HepG2 (cell line): Measurements from ENCODE around the gene SLC26A2. TPM values are rescaled to one million over a fixed set of nuclear protein-coding genes. Genes with fewer than 3 reads are reported as not detected.

Experiments
- ATAC-seq: fragments of 200-7000 bp; cut with Tn5 transposase; 3 replicates; pipeline ENCODE4 v1.9.1; 2020; ENCODE audit warnings: mild to moderate bottlenecking, moderate library complexity
- BruUV-seq: library from RNA; stranded (reverse); fragments of 400-500 nt; replicated peaks from 2 replicates; lab custom pipeline; 2021; lab: Mats Ljungman, UMichigan
- CTCF ChIA-PET: fragments of 300-600 bp; formaldehyde crosslinking; extraction: SDS; loops from one replicate; lab custom pipeline; 2021; ENCODE audit warnings: low total read pairs, inconsistent platforms, low intra/inter-chr PET ratio; lab: Yijun Ruan, JAX
- POLR2A ChIA-PET: fragments of 350-600 bp; sonication (Branson Sonifier 250); formaldehyde crosslinking; loops from one replicate; lab custom pipeline; 2020; ENCODE audit warnings: antibody characterized with exemption, inconsistent platforms; lab: Yijun Ruan, JAX
- DNase-seq: peaks from one replicate; pipeline ENCODE4 v3.0.0-alpha.2; 2015; ENCODE audit warnings: low spot score
- FAIRE-seq: peaks from 3 replicates; lab custom pipeline; 2011; peaks lifted over from hg19 to GRCh38; lab: Jason Lieb, UNC
- H2AFZ ChIP-seq: one replicate; pipeline ENCODE4 v1.6.1; 2011; ENCODE audit warnings: low read length, inconsistent platforms
- H3K27ac ChIP-seq: fragments of 300-600 bp; 3 replicates; pipeline ENCODE4 v1.8.0; 2011; ENCODE audit warnings: mixed run types, mild to moderate bottlenecking, mixed read lengths, low read length, inconsistent platforms; ENCODE audit not compliant: insufficient read depth; ENCODE audit errors: extremely low read length
- H3K27me3 ChIP-seq, 2 experiments: fragments of 200-600 bp in 1 of 2; 2 replicates in 1 of 2; 3 replicates in 1 of 2; pipeline versions ENCODE4 v1.6.0 to v1.8.0; 2011; ENCODE audit warnings: low read length in 2 of 2, mild to moderate bottlenecking in 2 of 2, moderate library complexity in 2 of 2, inconsistent platforms in 1 of 2; ENCODE audit not compliant: insufficient read depth in 2 of 2, control insufficient read depth in 1 of 2
- H3K36me3 ChIP-seq, 2 experiments: fragments of 200-600 bp in 1 of 2; replicated peaks in 1 of 2; 2 replicates in 1 of 2; 3 replicates in 1 of 2; pipeline versions ENCODE4 v1.5.1 to v1.8.0; 2011; ENCODE audit warnings: low read length in 2 of 2, inconsistent platforms in 1 of 2; ENCODE audit not compliant: insufficient read depth in 2 of 2, control insufficient read depth in 1 of 2
- H3K4me1 ChIP-seq: 2 replicates; pipeline ENCODE4 v1.5.1; 2012; ENCODE audit warnings: low read length, inconsistent platforms; ENCODE audit not compliant: insufficient read depth
- H3K4me2 ChIP-seq: 2 replicates; pipeline ENCODE4 v1.6.0; 2011; ENCODE audit warnings: low read depth, low read length, inconsistent platforms
- H3K4me3 ChIP-seq, 3 experiments: fragments of 200-600 bp in 1 of 3; sonication (generic), shearing (Covaris generic) in 1 of 3; replicated peaks in 1 of 3; 2 replicates each; pipeline ENCODE4 v1.5.1; 2011 to 2016; ENCODE audit warnings: low read length in 3 of 3, inconsistent platforms in 2 of 3, low read depth in 2 of 3, mild to moderate bottlenecking in 2 of 3, control low read depth in 1 of 3, mixed read lengths in 1 of 3; ENCODE audit not compliant: insufficient read depth in 1 of 3
- H3K79me2 ChIP-seq: one replicate; pipeline ENCODE4 v1.6.1; 2011; ENCODE audit warnings: low read length, inconsistent platforms; ENCODE audit not compliant: insufficient read depth
- H3K9ac ChIP-seq: 2 replicates; pipeline ENCODE4 v1.6.0; 2011; ENCODE audit warnings: mild to moderate bottlenecking, low read depth, low read length, inconsistent platforms; ENCODE audit not compliant: insufficient read depth
- H3K9me3 ChIP-seq: 2 replicates; pipeline ENCODE4 v1.5.1; 2012; ENCODE audit warnings: mild to moderate bottlenecking, low read length
- H4K20me1 ChIP-seq: 2 replicates; pipeline ENCODE4 v1.6.0; 2011; ENCODE audit warnings: inconsistent platforms, mild to moderate bottlenecking, low read length, moderate library complexity; ENCODE audit not compliant: insufficient read depth
- AFF4 ChIP-seq: sonication (generic); formaldehyde crosslinking; IDR thresholded peaks from 2 replicates; pipeline ENCODE4 v1.4.0; 2020; ENCODE audit warnings: missing genetic modification reagents
- CHD4 ChIP-seq: fragments of 200-600 bp; sonication (generic); IDR thresholded peaks from 2 replicates; pipeline ENCODE4 v1.7.0; 2017; ENCODE audit warnings: mild to moderate bottlenecking, low read length, borderline replicate concordance
- DBP ChIP-seq: sonication (generic); formaldehyde crosslinking; IDR thresholded peaks from 2 replicates; pipeline ENCODE4 v1.4.0; 2020; ENCODE audit warnings: missing genetic modification reagents; ENCODE audit errors: not compliant biosample characterization
- DDIT3 ChIP-seq: sonication (generic); formaldehyde crosslinking; IDR thresholded peaks from 2 replicates; pipeline ENCODE4 v1.4.0; 2020; ENCODE audit warnings: mild to moderate bottlenecking, missing genetic modification reagents
- ESRRA ChIP-seq: sonication (generic); formaldehyde crosslinking; IDR thresholded peaks from 2 replicates; pipeline ENCODE4 v1.5.1; 2020; ENCODE audit warnings: mild to moderate bottlenecking, low read depth, missing genetic modification reagents
- FOXK1 ChIP-seq: sonication (generic); formaldehyde crosslinking; IDR thresholded peaks from 2 replicates; pipeline ENCODE4 v1.4.0; 2020; ENCODE audit warnings: low read depth, missing genetic modification reagents, borderline replicate concordance
- GMEB2 ChIP-seq: IDR thresholded peaks from 2 replicates; pipeline ENCODE4 v1.6.1; 2016; ENCODE audit warnings: missing biosample characterization, missing genetic modification reagents, low read depth
- MIER3 ChIP-seq: IDR thresholded peaks from 2 replicates; pipeline ENCODE4 v1.6.1; 2016; ENCODE audit warnings: missing compliant biosample characterization, borderline replicate concordance
- NBN ChIP-seq: fragments of 450-650 bp; conservative IDR thresholded peaks from 2 replicates; pipeline ENCODE4 v1.6.1; 2017
- NFKBIZ ChIP-seq: IDR thresholded peaks from 2 replicates; pipeline ENCODE4 v1.6.1; 2018; ENCODE audit warnings: missing genetic modification reagents, missing compliant biosample characterization
- SATB2 ChIP-seq: sonication (generic); formaldehyde crosslinking; IDR thresholded peaks from 2 replicates; pipeline ENCODE4 v1.5.0; 2020; ENCODE audit warnings: missing genetic modification reagents
- TEF ChIP-seq: sonication (generic); formaldehyde crosslinking; IDR thresholded peaks from 2 replicates; pipeline ENCODE4 v1.5.0; 2020; ENCODE audit warnings: missing genetic modification reagents
- ZBTB44 ChIP-seq: sonication (generic); formaldehyde crosslinking; IDR thresholded peaks from 2 replicates; pipeline ENCODE4 v1.4.0; 2020; ENCODE audit warnings: missing genetic modification reagents
- ZNF563 ChIP-seq: sonication (generic); formaldehyde crosslinking; IDR thresholded peaks from 2 replicates; pipeline ENCODE4 v1.8.0; 2022; ENCODE audit warnings: mild to moderate bottlenecking, moderate library complexity, missing genetic modification reagents
- ZNF816 ChIP-seq: sonication (generic); formaldehyde crosslinking; IDR thresholded peaks from 2 replicates; pipeline ENCODE4 v1.8.0; 2022; ENCODE audit warnings: missing genetic modification reagents, mild to moderate bottlenecking, borderline replicate concordance
- WGBS: methylation state at CpG from one replicate; pipeline ENCODE4 v1.1.6; 2017; ENCODE audit warnings: low lambda C conversion rate; 5-methylcytosine and 5-hydroxymethylcytosine counted together
- in situ Hi-C: cut with HindIII; loops from 2 replicates; pipeline ENCODE4 v1.10.0; 2017; ENCODE audit warnings: low pct_unique_long_range_greater_than_20kb; ENCODE audit not compliant: extremely low pct_ligation_motif_present
- intact Hi-C: fragments of 100-400 bp; cut with micrococcal nuclease; formaldehyde crosslinking; loops from one replicate; pipeline ENCODE4 v1.10.0; 2022; ENCODE audit not compliant: unreplicated experiment
- polyA plus RNA-seq, 8 experiments: library from polyadenylated mRNA; depleted of rRNA in 3 of 8; stranded (reverse) in 7 of 8; unstranded in 1 of 8; fragments of >200 nt; fragmentation: Illumina TruSeq in 4 of 8; extraction: Trizol in 4 of 8; gene quantifications; 2 replicates each; pipeline versions ENCODE4 v1.2.1 to v1.2.3, GENCODE V29; 2011 to 2016; ENCODE audit warnings: low read depth in 4 of 8, missing spikeins in 1 of 8, mixed read lengths in 1 of 8; ENCODE audit not compliant: insufficient read depth in 1 of 8
- total RNA-seq, 5 experiments: library from RNA; depleted of rRNA; stranded (reverse); fragments of >200 nt; fragmentation: Illumina TruSeq; extraction: Trizol; gene quantifications; 2 replicates each; pipeline ENCODE4 v1.2.3, GENCODE V29; 2016; ENCODE audit warnings: low read depth in 1 of 5

SLC26A2 gene
- total and polyA plus RNA-seq, 2 of the 13 experiments (the other 11 are each of a cell fraction or from before 2014, with no cell fraction given): 2.2 to 7.9 TPM

- H2AFZ ChIP-seq: no peak overlapping the region
- H3K79me2 ChIP-seq: peaks cover 21% of the 10 kb centered on the region
- intact Hi-C loops (no loop called here), in situ Hi-C loops (loop anchor here (10.0 to 25.0 kb wide), 2 partner anchors 62 to 359 kb away; no protein-coding TSS in a partner anchor)
- H3K4me1 ChIP-seq: peaks cover 24% of the 10 kb centered on the region
- no peaks in the 10 kb centered on the region for H3K9me3 ChIP-seq
- H4K20me1 ChIP-seq: no peaks in the 10 kb centered on the region
- H3K9ac ChIP-seq: no peak overlapping the region
- DNase-seq (no peak), FAIRE-seq (no peak), ATAC-seq (no peak)
- CTCF ChIA-PET: no interaction called here
- no TSS peak for BruUV-seq
- POLR2A ChIA-PET: interaction anchor here (1.0 to 1.1 kb wide), 2 partner anchors 30 to 36 kb away, joined by 3 to 4 read pairs; partner anchors contain the start of gene SLC26A2
- no peak overlapping the region for H3K4me3 ChIP-seq
- no peak overlapping the region for H3K27ac ChIP-seq
- WGBS: 85% methylated on average over 6 of the region's 6 CpGs
- no peaks in the 10 kb centered on the region; a peak in 1 of 5 replicates for H3K36me3 ChIP-seq
- no peaks in the 10 kb centered on the region; a peak in 1 of 5 replicates for H3K27me3 ChIP-seq
- H3K4me2 ChIP-seq: no peak overlapping the region
- TF ChIP-seq AFF4 (CRISPR knock-in tag) (no peak), GMEB2 (CRISPR knock-in tag) (no peak), ESRRA (no peak), DBP (no peak), SATB2 (CRISPR knock-in tag) (no peak), ZNF563 (CRISPR knock-in tag) (no peak), ZNF816 (CRISPR knock-in tag) (no peak), MIER3 (CRISPR knock-in tag) (no peak), NFKBIZ (CRISPR knock-in tag) (no peak), ZBTB44 (CRISPR knock-in tag) (no peak), DDIT3 (CRISPR knock-in tag) (no peak), NBN (no peak), TEF (CRISPR knock-in tag) (no peak), CHD4 (no peak), FOXK1 (CRISPR knock-in tag) (no peak)
These were observed 35.8 kb downstream of the SLC26A2 start for GRCh38 chr5:149996205-149996890.
